Amniotic stem cell (primary cell): ENCODE measurements around the gene ADORA1.

Source experiments
- DNase-seq: peaks from one replicate; lab custom pipeline; 2025; lab: John Stamatoyannopoulos, UW

Gene ADORA1

DNA sequence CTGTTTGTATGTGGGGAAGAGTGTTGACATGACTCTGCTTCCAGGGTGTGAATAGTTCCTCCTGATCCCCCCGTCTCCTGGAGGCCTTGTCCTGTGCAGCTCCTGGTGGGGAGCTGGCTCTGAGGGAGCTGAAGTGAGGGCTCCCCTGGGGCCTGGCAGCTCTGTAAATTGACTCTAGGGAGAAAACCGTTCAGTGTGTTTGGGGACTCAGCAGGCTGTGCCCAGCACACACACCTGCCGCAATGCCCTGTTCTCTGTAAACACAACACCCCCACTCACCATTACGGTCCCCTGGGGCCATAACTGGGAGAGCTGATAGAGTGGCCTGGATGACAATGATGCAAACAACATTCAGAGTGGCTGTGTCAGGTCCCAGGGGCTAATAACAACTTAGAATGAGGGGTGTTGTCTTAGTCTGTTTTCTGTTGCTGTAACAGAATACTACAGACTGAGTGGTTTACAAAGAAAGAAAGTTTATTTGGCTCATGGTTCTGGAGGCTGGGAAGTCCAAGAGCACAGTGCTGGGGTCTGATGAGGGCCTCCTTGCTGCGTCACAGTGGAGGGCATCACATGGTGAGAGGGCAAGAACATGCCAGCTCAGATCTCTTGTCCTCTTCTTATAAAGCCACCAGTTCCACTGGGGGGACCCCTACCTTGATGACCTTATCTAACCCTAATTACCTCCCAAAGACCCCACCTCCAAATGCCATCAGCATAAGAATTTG lies 15.3 kb downstream of the ADORA1 start:
- DNase-seq, result no peak

DNA sequence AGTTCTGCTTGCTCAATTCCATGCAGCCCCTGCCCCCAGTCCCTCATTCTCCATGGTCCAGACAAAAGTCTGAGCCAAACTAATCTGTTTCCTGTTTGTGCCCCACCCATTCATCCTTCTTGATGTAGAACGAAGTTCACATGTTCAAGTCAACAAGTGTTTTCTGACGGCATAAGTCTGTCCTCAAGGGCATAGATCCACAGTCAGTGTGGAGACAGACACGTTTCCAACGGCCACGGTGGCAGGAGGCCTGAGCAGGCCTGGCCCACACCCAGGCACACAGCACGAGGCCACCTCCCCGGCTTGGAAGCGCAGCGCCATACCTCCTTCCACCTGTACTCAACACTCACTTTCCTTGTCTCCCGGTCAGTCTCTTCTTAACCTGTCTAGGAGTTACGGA lies 16.1 kb downstream of the ADORA1 start:
- no peak for DNase-seq

DNA sequence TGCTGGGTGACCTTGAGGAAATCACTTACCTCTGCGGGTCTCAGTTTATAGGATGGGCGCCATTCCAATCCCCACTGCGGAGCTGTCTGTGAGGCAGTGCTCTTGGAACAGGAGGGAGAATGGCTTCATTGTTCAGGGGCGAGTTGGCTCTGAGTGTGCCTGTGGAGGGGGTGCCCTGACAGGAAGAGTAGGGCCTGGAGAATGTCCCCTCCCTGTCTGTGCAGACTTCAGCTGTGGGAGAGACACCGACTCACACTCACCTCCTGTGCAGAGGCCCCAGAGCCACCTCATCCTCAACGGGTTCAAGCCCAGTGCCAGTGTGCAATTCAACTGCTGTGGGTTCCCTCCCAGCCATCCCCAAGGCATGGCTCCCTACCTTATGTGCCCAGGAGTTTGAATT lies 17.1 kb downstream of the ADORA1 start:
- no peak for DNase-seq

GRCh38 chr1:203145321-203146041 lies 18.0 kb downstream of the ADORA1 start:
- DNase-seq, result no peak

DNA sequence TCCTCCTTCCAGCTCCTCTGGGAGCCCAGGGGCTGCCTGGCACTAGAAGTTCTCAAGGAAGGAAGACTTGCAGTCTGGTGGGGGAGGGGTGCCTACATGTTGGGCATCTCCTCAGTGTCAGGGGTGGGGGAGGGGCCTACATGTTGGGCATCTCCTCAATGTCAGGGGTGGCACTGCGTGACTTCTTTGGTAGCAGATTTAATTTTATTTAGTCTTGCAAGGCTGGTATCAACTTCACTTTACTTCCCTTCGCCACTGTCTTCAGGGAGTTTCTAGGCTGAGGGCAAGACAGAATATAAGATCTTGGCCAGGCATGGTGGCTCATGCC lies 18.5 kb downstream of the ADORA1 start:
- DNase-seq, result no peak

DNA sequence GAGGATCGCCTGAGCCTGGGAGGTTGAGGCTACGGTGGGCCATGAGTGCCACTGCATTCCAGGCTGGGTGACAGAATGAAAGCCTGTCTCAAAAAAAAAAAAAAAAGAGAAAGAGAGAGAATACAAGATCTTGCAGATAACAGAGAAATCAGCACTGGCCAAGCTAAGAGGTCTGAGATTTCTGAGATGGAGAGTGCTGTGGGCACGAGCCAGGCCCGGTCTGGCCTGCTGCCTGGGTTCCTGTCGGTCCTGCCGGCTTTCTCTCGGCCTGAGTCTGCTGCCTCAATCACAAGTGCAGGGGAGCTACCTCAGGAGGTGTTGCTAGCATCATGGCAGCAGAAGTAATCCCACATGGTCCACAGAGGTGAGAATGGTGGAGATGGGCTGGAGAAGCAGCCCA lies 19.0 kb downstream of the ADORA1 start:
- DNase-seq, result no peak

- no peak for DNase-seq
Observed at GRCh38 chr1:203147376-203147775, 19.9 kb downstream of the ADORA1 start.

GRCh38 chr1:203148127-203148526 lies 20.6 kb downstream of the ADORA1 start:
- DNase-seq, result no peak

- no peak for DNase-seq
Observed at GRCh38 chr1:203148579-203148978, 21.1 kb downstream of the ADORA1 start.

GRCh38 chr1:203149188-203149840 lies 21.8 kb downstream of the ADORA1 start:
- DNase-seq, result no peak

GRCh38 chr1:203150511-203151297 lies 23.2 kb downstream of the ADORA1 start:
- DNase-seq, result no peak

GRCh38 chr1:203151362-203152157 lies 24.0 kb downstream of the ADORA1 start:
- DNase-seq, result no peak

GRCh38 chr1:203152158-203153034 lies 24.9 kb downstream of the ADORA1 start:
- no peak for DNase-seq

DNA sequence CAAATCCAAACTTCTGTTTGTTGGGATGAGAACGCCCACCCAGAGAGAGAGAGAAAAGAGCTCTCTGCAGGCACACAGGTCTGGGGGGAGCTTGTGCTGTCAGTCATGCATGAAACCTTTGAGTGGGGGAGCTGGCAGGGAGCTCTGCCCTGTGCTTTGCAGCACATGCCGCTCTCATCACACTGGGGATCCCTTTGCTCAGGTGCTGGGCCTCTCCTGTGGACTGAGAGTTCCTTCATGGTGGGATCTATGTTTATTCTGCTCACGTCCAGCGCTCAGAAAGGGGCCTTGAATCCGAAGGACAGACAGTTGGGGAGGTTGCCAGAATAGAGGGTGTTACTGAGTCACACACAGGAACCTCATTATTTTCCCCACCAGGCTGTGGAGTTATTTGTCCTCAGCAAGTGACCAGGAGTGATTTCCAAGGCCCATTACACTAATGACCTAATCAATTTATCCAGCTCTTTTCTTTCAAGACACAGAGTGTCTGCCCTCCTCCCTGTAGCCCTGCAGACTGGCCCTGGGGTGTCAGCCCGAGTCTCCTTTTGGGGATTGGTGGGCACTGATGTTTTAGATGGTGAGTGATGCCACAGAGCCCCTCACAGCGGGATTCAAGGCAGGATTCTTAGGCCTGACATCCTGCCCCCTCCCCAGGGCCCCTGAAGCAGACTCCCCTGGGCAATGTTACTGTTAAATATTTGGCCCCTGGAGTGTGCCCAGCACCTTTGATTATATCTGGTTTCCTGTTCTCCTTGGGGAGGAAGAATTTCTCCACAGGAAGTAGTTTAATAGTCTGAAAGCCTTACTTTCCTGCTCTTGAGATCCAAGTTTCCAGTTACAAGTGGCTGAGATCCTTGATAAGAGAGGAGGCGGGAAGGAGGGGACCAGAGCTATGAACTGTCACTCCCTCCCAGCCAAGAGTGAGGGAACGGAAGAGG lies 25.8 kb downstream of the ADORA1 start:
- DNase-seq, result no peak

- DNase-seq, result no peak
Observed at GRCh38 chr1:203153989-203154821, 26.7 kb downstream of the ADORA1 start.

GRCh38 chr1:203156280-203156679 lies 28.8 kb downstream of the ADORA1 start:
- no peak for DNase-seq

DNA sequence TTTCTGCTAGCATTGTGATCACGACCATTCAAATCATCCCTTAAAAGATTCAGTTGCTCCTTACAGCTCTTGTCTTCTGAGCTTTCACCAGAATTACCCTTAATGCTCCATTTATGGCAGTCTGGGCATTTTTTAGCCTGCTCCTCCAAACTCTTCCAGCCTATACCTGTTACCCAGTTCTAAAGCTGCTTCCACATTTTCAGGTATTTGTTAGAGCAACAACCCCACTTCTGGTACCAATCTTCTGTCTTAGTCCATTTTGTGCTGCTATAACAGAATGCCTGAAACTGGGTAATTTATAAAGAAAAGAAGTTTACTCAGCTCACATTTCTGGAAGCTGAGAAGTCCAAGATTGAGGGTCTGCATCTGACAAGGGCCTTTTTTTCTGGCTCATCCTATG lies 30.9 kb downstream of the ADORA1 start:
- no peak for DNase-seq

- DNase-seq, result no peak
Observed at GRCh38 chr1:203158960-203159665, 31.6 kb downstream of the ADORA1 start.
